ENCODE measurements around the gene UBXN7. TPM values are rescaled to one million over a fixed set of nuclear protein-coding genes. Genes with fewer than 3 reads are reported as not detected.
"Not testable (repeated sequence)": the region's sequence is repeated elsewhere in the genome, so short reads cannot be mapped to it uniquely, and the experiment has no call there.

The UBXN7 gene
- total RNA-seq, 2 donors from 2014 or later: 109 to 120 TPM

DNA sequence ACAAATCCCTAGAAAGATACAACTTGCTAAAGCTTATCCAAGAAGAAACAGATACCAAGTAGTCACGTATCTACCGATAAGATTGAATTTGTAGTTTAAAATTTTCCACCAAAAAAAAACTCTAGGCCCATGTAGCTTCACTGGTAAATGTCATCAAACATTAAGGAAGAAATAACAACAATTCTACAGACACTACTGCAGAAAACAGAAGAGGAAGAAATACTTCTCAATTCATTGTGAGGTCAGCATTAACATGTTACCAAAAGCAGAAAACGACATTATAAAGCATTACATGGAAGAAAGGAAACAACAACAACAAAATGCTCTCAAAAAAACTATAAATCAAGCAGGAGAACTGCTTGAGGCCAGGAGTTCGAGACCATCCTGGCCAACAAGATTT, 66.5 kb downstream of the UBXN7 start:
- H3K4me1 Mint-ChIP-seq: no peaks in the 10 kb centered on the region
- H3K27me3 Mint-ChIP-seq (ENCODE audit: insufficient read depth): no peaks in the 10 kb centered on the region
- Histone ChIP-seq H3K9ac (ENCODE audit: extremely low read depth, low read length, poor library complexity, severe bottlenecking) (no peak overlapping the region), H3K4me1 (ENCODE audit: control insufficient read depth, insufficient read depth, low read length) (no peaks in the 10 kb centered on the region), H3K9me3 (ENCODE audit: control insufficient read depth, low read length) (no peaks in the 10 kb centered on the region), H3K36me3 (ENCODE audit: control insufficient read depth, insufficient read depth, low read length) (peaks cover 87% of the 10 kb centered on the region), H3K4me3 (ENCODE audit: low read length) (no peak overlapping the region), H3K27me3 (ENCODE audit: control insufficient read depth, insufficient read depth, low read length, poor library complexity, severe bottlenecking) (no peaks in the 10 kb centered on the region), H3K27ac (ENCODE audit: low read depth, low read length) (no peak overlapping the region)
- no peak for DNase-seq
- TF ChIP-seq, protein P1, sequence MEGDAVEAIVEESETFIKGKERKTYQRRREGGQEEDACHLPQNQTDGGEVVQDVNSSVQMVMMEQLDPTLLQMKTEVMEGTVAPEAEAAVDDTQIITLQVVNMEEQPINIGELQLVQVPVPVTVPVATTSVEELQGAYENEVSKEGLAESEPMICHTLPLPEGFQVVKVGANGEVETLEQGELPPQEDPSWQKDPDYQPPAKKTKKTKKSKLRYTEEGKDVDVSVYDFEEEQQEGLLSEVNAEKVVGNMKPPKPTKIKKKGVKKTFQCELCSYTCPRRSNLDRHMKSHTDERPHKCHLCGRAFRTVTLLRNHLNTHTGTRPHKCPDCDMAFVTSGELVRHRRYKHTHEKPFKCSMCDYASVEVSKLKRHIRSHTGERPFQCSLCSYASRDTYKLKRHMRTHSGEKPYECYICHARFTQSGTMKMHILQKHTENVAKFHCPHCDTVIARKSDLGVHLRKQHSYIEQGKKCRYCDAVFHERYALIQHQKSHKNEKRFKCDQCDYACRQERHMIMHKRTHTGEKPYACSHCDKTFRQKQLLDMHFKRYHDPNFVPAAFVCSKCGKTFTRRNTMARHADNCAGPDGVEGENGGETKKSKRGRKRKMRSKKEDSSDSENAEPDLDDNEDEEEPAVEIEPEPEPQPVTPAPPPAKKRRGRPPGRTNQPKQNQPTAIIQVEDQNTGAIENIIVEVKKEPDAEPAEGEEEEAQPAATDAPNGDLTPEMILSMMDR (conservative IDR thresholded peaks at IDR 0.05): no peak
- H3K36me3 Mint-ChIP-seq (ENCODE audit: low read depth): peaks cover 69% of the 10 kb centered on the region
- H3K9me3 Mint-ChIP-seq: no peaks in the 10 kb centered on the region
- H3K4me3 Mint-ChIP-seq: no peak overlapping the region
- H3K27ac Mint-ChIP-seq: no peak overlapping the region
- 97% methylated on average over 4 of the region's 4 CpGs; no CpG with 5 or more reads in 1 of the 2 experiments for WGBS, 2 experiments (ENCODE audit: insufficient coverage in 1 of 2, insufficient read length in 1 of 2)

DNA sequence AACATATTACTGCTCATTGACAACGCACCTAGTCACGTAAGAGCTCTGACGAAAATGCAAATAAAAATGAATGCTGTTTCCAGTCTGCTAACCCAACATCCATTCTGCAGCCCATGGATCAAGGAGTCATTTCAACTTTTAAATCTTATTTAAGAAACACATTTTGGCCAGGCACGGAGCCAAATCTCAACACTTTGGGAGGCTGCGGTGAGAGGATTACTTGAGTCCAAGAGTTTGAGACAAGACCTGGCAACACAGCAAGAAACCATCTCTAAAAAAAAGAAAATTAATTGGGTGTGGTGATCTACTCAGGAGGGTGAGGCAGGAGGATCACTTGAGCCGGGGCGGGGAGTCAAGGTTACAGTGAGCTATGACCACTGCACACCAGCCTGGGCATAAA, 71.6 kb downstream of the UBXN7 start:
- TF ChIP-seq, protein P1 (conservative IDR thresholded peaks at IDR 0.05): no peak
- H3K27me3 Mint-ChIP-seq (ENCODE audit: insufficient read depth): no peaks in the 10 kb centered on the region
- H3K27ac Mint-ChIP-seq: no peak overlapping the region
- Histone ChIP-seq H3K9me3 (ENCODE audit: control insufficient read depth, low read length) (no peaks in the 10 kb centered on the region), H3K4me1 (ENCODE audit: control insufficient read depth, insufficient read depth, low read length) (no peaks in the 10 kb centered on the region), H3K4me3 (ENCODE audit: low read length) (no peak overlapping the region), H3K27me3 (ENCODE audit: control insufficient read depth, insufficient read depth, low read length, poor library complexity, severe bottlenecking) (no peaks in the 10 kb centered on the region), H3K36me3 (ENCODE audit: control insufficient read depth, insufficient read depth, low read length) (peaks cover 90% of the 10 kb centered on the region), H3K27ac (ENCODE audit: low read depth, low read length) (no peak overlapping the region), H3K9ac (ENCODE audit: extremely low read depth, low read length, poor library complexity, severe bottlenecking) (no peak overlapping the region)
- no peak for DNase-seq
- no peak overlapping the region for H3K4me3 Mint-ChIP-seq
- H3K36me3 Mint-ChIP-seq (ENCODE audit: low read depth): peaks cover 74% of the 10 kb centered on the region
- no peaks in the 10 kb centered on the region for H3K9me3 Mint-ChIP-seq
- no peaks in the 10 kb centered on the region for H3K4me1 Mint-ChIP-seq
- WGBS, 2 experiments (ENCODE audit: insufficient coverage in 1 of 2, insufficient read length in 1 of 2): 93 to 97% methylated on average over 7 of the region's 7 CpGs

DNA sequence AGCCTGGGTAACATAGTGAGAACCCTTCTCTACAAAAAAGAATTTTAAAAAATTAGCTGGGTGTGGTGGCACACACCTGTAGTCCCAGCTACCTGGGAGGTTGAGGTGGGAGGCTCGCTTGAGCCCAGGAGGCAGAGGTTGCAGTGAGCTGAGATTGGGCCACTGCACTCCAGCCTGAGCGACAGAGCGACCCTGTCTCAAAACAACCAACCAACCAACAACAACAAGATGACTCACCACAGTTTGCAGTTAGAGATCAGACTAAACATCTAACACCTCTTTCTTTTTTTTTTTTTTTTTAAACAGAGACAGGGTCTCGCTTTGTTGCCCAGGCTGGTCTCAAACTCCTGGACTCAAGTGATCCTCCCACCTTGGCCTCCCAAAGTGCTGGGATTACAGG, 73.7 kb downstream of the UBXN7 start:
- peaks cover 92% of the 10 kb centered on the region for H3K36me3 ChIP-seq (ENCODE audit: control insufficient read depth, insufficient read depth, low read length)

DNA sequence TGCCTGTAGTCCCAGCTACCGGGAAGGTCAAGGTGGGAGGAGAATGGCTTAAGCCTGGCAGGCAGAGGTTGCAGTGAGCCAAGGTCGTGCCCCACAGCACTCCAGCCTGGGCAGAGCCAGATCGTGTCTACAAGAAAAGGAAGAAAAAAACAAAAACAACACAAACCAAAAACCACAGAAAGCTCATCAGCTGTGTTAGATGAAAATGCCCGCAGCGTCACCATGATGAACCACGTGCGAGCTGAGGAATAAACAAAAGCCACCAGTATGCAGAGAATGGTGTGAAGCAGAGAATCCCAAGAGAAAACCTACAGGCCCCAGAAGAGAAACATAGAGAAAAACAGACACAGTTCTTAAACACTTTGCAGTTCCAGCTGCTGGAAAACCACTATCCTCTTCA, 74.3 kb downstream of the UBXN7 start:
- Histone ChIP-seq H3K9me3 (ENCODE audit: control insufficient read depth, low read length) (no peaks in the 10 kb centered on the region), H3K9ac (ENCODE audit: extremely low read depth, low read length, poor library complexity, severe bottlenecking) (no peak overlapping the region), H3K4me1 (ENCODE audit: control insufficient read depth, insufficient read depth, low read length) (no peaks in the 10 kb centered on the region), H3K27me3 (ENCODE audit: control insufficient read depth, insufficient read depth, low read length, poor library complexity, severe bottlenecking) (no peaks in the 10 kb centered on the region), H3K36me3 (ENCODE audit: control insufficient read depth, insufficient read depth, low read length) (peaks cover 88% of the 10 kb centered on the region), H3K27ac (ENCODE audit: low read depth, low read length) (no peak overlapping the region), H3K4me3 (ENCODE audit: low read length) (no peak overlapping the region)
- 98 to 100% methylated on average over 4 to 7 of the region's 7 CpGs for WGBS, 2 experiments (ENCODE audit: insufficient coverage in 1 of 2, insufficient read length in 1 of 2)
- H3K9me3 Mint-ChIP-seq: no peaks in the 10 kb centered on the region
- H3K27me3 Mint-ChIP-seq (ENCODE audit: insufficient read depth): no peaks in the 10 kb centered on the region
- H3K27ac Mint-ChIP-seq: peak overlapping the region; percentile 42
- H3K4me1 Mint-ChIP-seq: no peaks in the 10 kb centered on the region
- TF ChIP-seq, protein P1 (conservative IDR thresholded peaks at IDR 0.05): no peak
- no peak for DNase-seq
- peaks cover 74% of the 10 kb centered on the region for H3K36me3 Mint-ChIP-seq (ENCODE audit: low read depth)
- H3K4me3 Mint-ChIP-seq: no peak overlapping the region

More for the DNA sequence above, 73.7 kb downstream of the UBXN7 start:
- peaks cover 76% of the 10 kb centered on the region for H3K36me3 Mint-ChIP-seq (ENCODE audit: low read depth)
- not testable (repeated sequence) for H3K4me3 Mint-ChIP-seq; H3K9me3 Mint-ChIP-seq; H3K4me3 ChIP-seq (ENCODE audit: low read length); H3K27ac Mint-ChIP-seq; H3K4me1 Mint-ChIP-seq; H3K27ac ChIP-seq (ENCODE audit: low read depth, low read length); H3K9ac ChIP-seq (ENCODE audit: extremely low read depth, low read length, poor library complexity, severe bottlenecking); H3K9me3 ChIP-seq (ENCODE audit: control insufficient read depth, low read length); DNase-seq; H3K27me3 ChIP-seq (ENCODE audit: control insufficient read depth, insufficient read depth, low read length, poor library complexity, severe bottlenecking); H3K4me1 ChIP-seq (ENCODE audit: control insufficient read depth, insufficient read depth, low read length); H3K27me3 Mint-ChIP-seq (ENCODE audit: insufficient read depth)
- WGBS, 2 experiments (ENCODE audit: insufficient coverage in 1 of 2, insufficient read length in 1 of 2): 96 to 100% methylated on average over 1 to 4 of the region's 4 CpGs
